HEK293T (cell line): ENCODE results near the gene RASGRP2.

Experiments
- CTCF ChIA-PET: fragments of 350-600 bp; formaldehyde crosslinking; extraction: SDS; loops from one replicate; lab custom pipeline; 2021; ENCODE audit warnings: antibody characterized with exemption, inconsistent platforms; lab: Yijun Ruan, JAX
- POLR2A ChIA-PET: fragments of 350-600 bp; formaldehyde crosslinking; extraction: SDS; loops from one replicate; lab custom pipeline; 2020; ENCODE audit warnings: antibody characterized with exemption, inconsistent platforms; lab: Yijun Ruan, JAX
- DNase-seq: peaks from one replicate; pipeline ENCODE4 v3.0.0; 2012; ENCODE audit warnings: mixed read lengths; ENCODE audit errors: extremely low spot score
- ARNT ChIP-seq: fragments of 450-650 bp; IDR thresholded peaks from 2 replicates; pipeline ENCODE4 v1.6.1; 2017; ENCODE audit warnings: mild to moderate bottlenecking
- BHLHE40 ChIP-seq: fragments of 450-650 bp; IDR thresholded peaks from 2 replicates; pipeline ENCODE4 v1.6.1; 2016; ENCODE audit warnings: mild to moderate bottlenecking, moderate library complexity, borderline replicate concordance
- CTBP1 ChIP-seq: fragments of 450-650 bp; IDR thresholded peaks from 2 replicates; pipeline ENCODE4 v1.6.1; 2016; ENCODE audit warnings: borderline replicate concordance
- ELF4 ChIP-seq: fragments of 450-650 bp; IDR thresholded peaks from 2 replicates; pipeline ENCODE4 v1.6.1; 2017; ENCODE audit warnings: antibody characterized with exemption
- FOXA1 ChIP-seq: fragments of 450-650 bp; IDR thresholded peaks from 2 replicates; pipeline ENCODE4 v1.6.1; 2016; ENCODE audit warnings: mild to moderate bottlenecking
- FOXK2 ChIP-seq: fragments of 450-650 bp; IDR thresholded peaks from 2 replicates; pipeline ENCODE4 v1.6.1; 2016; ENCODE audit warnings: mild to moderate bottlenecking
- FOXM1 ChIP-seq: fragments of 450-650 bp; IDR thresholded peaks from 2 replicates; pipeline ENCODE4 v1.6.1; 2017; ENCODE audit warnings: mild to moderate bottlenecking, borderline replicate concordance
- HDGF ChIP-seq: fragments of 450-650 bp; IDR thresholded peaks from 2 replicates; pipeline ENCODE4 v1.6.1; 2017; ENCODE audit warnings: antibody characterized with exemption, borderline replicate concordance
- L3MBTL2 ChIP-seq: fragments of 450-650 bp; conservative IDR thresholded peaks from 2 replicates; pipeline ENCODE4 v1.6.1; 2016; ENCODE audit warnings: mild to moderate bottlenecking
- LEF1 ChIP-seq: fragments of 450-650 bp; IDR thresholded peaks from 2 replicates; pipeline ENCODE4 v1.6.1; 2017; ENCODE audit warnings: mild to moderate bottlenecking, borderline replicate concordance
- NFRKB ChIP-seq: fragments of 450-650 bp; IDR thresholded peaks from 2 replicates; pipeline ENCODE4 v1.6.1; 2016; ENCODE audit warnings: mild to moderate bottlenecking, moderate library complexity
- PKNOX1 ChIP-seq: fragments of 450-650 bp; IDR thresholded peaks from 2 replicates; pipeline ENCODE4 v1.6.1; 2016
- SP1 ChIP-seq: fragments of 450-650 bp; IDR thresholded peaks from 2 replicates; pipeline ENCODE4 v1.6.1; 2017
- SUZ12 ChIP-seq: fragments of 450-650 bp; IDR thresholded peaks from 2 replicates; pipeline ENCODE4 v1.6.1; 2016; ENCODE audit warnings: mild to moderate bottlenecking
- TARDBP ChIP-seq: fragments of 450-650 bp; IDR thresholded peaks from 2 replicates; pipeline ENCODE4 v1.6.1; 2016
- ZNF384 ChIP-seq: fragments of 450-650 bp; IDR thresholded peaks from 2 replicates; pipeline ENCODE4 v1.6.1; 2016

The RASGRP2 gene

GRCh38 chr11:64694026-64694755, 49.8 kb downstream of the RASGRP2 start:
- POLR2A ChIA-PET = interaction anchor here (1.1 kb wide), 1 partner anchor 10 kb away, joined by 3 read pairs; no protein-coding TSS in a partner anchor
- no peak for DNase-seq
- TF ChIP-seq FOXM1 = no peak
- TF ChIP-seq TARDBP = no peak
- TF ChIP-seq PKNOX1 = no peak
- no peak for TF ChIP-seq ZNF384
- TF ChIP-seq SP1 = no peak
- no peak for TF ChIP-seq L3MBTL2
- CTCF ChIA-PET = no interaction called here

- ChIA-PET POLR2A (no interaction called here), CTCF (interaction anchor here (0.6 kb wide), 1 partner anchor 50 kb away, joined by 3 read pairs; no protein-coding TSS in a partner anchor)
- TF ChIP-seq FOXK2 (no peak), ARNT (no peak), SUZ12 (no peak), SP1 (no peak), ELF4 (no peak), PKNOX1 (no peak), BHLHE40 (no peak), HDGF (no peak)
- DNase-seq = no peak
Measured at GRCh38 chr11:64692764-64693331, 51.1 kb downstream of the RASGRP2 start.

- ChIA-PET CTCF (no interaction called here), POLR2A (no interaction called here)
- TF ChIP-seq LEF1 (no peak), BHLHE40 (no peak), ARNT (no peak), TARDBP (no peak), ELF4 (no peak), HDGF (no peak), SUZ12 (no peak), NFRKB (no peak), ZNF384 (no peak), PKNOX1 (no peak)
- DNase-seq = no peak
Measured at GRCh38 chr11:64691543-64691942, 52.4 kb downstream of the RASGRP2 start.

- CTCF ChIA-PET = interaction anchor here (0.6 kb wide), 1 partner anchor 225 kb away, joined by 3 read pairs; no protein-coding TSS in a partner anchor
- no peak for TF ChIP-seq LEF1
- no peak for TF ChIP-seq BHLHE40
- TF ChIP-seq SUZ12 = no peak
- TF ChIP-seq SP1 = no peak
- no peak for TF ChIP-seq TARDBP
- no peak for TF ChIP-seq PKNOX1
- no peak for TF ChIP-seq FOXK2
- no peak for TF ChIP-seq FOXA1
- no peak for TF ChIP-seq NFRKB
- TF ChIP-seq FOXM1 = no peak
- TF ChIP-seq CTBP1 = no peak
- TF ChIP-seq ELF4 = no peak
- TF ChIP-seq ARNT = no peak
- POLR2A ChIA-PET = no interaction called here
- DNase-seq = no peak
Measured at GRCh38 chr11:64690235-64690634, 53.7 kb downstream of the RASGRP2 start.

- ChIA-PET POLR2A (interaction anchor here (0.6 to 1.6 kb wide), 4 partner anchors 29 to 292 kb away, joined by 3 to 7 read pairs (median 4); partner anchors contain the start of genes PYGM and SF1), CTCF (interaction anchor here (0.6 to 1.9 kb wide), 26 partner anchors 9 to 1425 kb away, joined by 3 to 33 read pairs (median 5); no protein-coding TSS in a partner anchor)
- TF ChIP-seq SUZ12 = no peak
- peak; percentile 91 for DNase-seq
Measured at GRCh38 chr11:64688534-64688982, 55.4 kb downstream of the RASGRP2 start.
